ENCODE results near the gene SEMA5B. TPM values are rescaled to one million over a fixed set of nuclear protein-coding genes. Genes with fewer than 3 reads are reported as not detected.
A peak's percentile ranks its signal among the peaks of the same experiment; 100 is the strongest.

The SEMA5B gene
- total RNA-seq, 1 donor from 2014 or later, result 10.1 TPM

- intact Hi-C loops (cut with DNase I), result no loop called here
- DNase-seq (ENCODE audit: low spot score), result no peak
- no peak for ATAC-seq
Observed at GRCh38 chr3:122890720-122891220, 136.8 kb downstream of the SEMA5B start.

DNA sequence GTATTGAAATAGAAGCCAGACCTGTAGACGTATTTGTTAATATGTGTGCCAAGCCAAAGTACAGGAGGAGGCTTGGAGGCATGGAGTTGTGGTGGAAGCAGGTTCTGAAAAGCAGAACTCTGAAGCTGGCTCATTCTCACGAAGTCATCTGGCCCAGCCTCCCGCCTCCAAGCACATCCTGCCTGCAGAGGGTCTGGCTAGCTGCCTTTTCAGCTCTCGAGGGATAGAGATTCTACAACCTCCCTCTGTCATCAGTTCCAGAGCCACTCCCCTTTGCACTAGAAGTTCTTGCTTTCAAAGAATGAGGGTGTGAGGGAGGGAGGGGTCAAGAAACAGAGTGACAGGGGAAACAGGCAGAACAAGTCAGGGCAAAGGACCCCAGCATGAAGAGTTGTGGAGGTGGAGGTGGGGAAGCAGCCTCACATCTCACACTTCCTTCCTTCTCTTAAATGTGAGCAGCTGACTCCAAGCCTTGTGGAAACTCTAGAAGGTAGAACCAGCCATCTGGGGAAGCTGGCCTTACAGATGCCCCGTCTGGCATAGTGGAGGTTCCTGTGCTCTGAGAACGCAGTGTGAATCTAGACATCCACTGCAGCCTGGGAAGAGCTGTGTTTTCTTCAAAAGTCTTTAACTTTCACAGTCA lies 137.4 kb downstream of the SEMA5B start:
- DNase-seq (ENCODE audit: low spot score) (peak; percentile 87), ATAC-seq (peak; percentile 96)
- intact Hi-C loops (cut with DNase I), result no loop called here

DNA sequence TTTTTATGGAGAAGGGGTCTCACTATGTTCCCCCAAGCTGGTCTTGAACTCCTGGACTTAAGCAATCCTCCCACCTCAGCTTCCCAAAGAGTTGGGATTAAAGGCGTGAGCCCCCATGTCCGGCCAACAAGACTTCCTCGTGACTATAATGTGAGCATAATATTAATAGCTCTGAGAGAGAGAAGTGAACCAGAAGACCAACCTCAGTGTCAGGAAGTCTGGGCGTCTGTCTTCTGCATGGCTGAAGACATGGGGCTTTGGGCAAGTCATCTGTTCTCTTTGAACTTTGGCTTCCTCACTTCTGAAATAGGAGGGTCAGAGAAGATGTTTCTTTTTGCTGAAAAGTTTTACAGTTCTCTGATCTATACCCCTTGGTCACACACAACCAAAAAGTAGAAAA lies 140.6 kb downstream of the SEMA5B start:
- ATAC-seq (peak; percentile 24), DNase-seq (ENCODE audit: low spot score) (no peak)
- intact Hi-C loops (cut with DNase I), result no loop called here

DNA sequence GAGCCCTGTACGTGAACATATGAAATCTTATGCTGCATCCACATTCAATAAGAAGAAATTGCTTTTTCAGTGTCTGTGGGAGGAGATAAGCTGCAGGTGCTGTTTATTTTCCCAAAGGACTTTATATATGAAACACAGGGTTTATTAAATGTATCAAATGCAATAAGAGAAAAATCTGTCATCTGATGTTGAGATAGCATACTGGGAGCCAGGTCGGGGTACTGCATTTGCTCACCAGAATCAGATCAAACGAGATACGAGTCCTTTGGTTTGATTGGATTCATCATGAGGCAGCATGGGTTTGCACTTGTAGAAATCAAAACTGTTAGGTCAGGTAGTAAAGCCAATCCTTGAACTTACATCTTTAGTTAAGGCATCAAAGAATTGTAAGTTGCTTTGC lies 141.3 kb downstream of the SEMA5B start:
- DNase-seq (ENCODE audit: low spot score) (no peak), ATAC-seq (no peak)
- intact Hi-C loops (cut with DNase I), result no loop called here

GRCh38 chr3:122882361-122882947 lies 145.1 kb downstream of the SEMA5B start:
- ATAC-seq (no peak), DNase-seq (ENCODE audit: low spot score) (no peak)
- intact Hi-C loops (cut with DNase I), result no loop called here

DNA sequence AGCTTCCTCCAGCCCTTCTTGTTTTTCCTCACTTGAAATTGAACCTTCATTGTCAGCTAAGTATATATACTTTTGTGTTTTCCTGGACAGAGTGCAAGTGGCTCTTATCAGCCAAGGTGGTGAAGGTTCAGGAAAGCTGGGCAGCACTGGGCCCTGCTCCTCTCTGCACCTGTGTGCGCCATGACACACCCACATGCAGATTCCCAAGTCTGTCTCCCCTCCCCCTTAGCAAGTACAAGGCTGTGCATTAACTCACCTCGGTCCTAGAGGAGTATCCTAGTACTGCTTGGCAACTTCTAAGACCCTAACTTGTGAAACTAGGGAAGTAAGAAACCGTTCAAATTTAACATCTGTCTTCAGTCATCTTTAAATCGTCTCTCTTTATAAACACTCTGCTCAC lies 146.9 kb downstream of the SEMA5B start:
- ATAC-seq, result no peak

GRCh38 chr3:122880173-122880572 lies 147.4 kb downstream of the SEMA5B start:
- intact Hi-C loops (cut with DNase I), result no loop called here
- no peak for DNase-seq (ENCODE audit: low spot score)
- ATAC-seq, result no peak

More for the DNA sequence above, 146.9 kb downstream of the SEMA5B start:
- intact Hi-C loops (cut with DNase I), result no loop called here
- DNase-seq (ENCODE audit: low spot score), result no peak

- intact Hi-C loops (cut with DNase I), result no loop called here
- DNase-seq (ENCODE audit: low spot score) (no peak), ATAC-seq (no peak)
Observed at GRCh38 chr3:122875547-122876127, 151.9 kb downstream of the SEMA5B start.

- DNase-seq (ENCODE audit: low spot score) (no peak), ATAC-seq (no peak)
- intact Hi-C loops (cut with DNase I), result no loop called here
Observed at GRCh38 chr3:122873741-122874515, 153.6 kb downstream of the SEMA5B start.

GRCh38 chr3:122868322-122868721 lies 159.2 kb downstream of the SEMA5B start:
- DNase-seq (ENCODE audit: low spot score), result no peak
- intact Hi-C loops (cut with DNase I), result no loop called here
- no peak for ATAC-seq

DNA sequence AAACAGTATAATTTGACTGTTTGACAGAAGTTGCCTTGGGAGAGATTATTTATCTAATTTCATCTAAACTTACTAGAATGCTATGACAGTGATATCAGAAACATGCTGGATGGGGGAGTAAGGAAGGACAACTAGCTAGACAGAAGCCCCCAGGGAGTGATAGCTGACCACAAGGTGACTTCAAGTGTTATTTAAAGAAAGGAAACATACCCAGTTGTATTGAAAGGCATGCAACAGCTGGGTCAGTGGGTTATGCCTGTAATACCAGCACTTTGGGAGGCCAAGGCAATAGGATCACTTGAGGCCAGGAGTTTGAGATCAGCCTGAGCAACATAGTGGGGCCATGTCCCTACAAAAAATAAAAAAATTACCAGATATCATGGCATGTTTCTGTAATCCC lies 163.1 kb downstream of the SEMA5B start:
- no peak for DNase-seq (ENCODE audit: low spot score)
- no peak for ATAC-seq
- intact Hi-C loops (cut with DNase I), result no loop called here

DNA sequence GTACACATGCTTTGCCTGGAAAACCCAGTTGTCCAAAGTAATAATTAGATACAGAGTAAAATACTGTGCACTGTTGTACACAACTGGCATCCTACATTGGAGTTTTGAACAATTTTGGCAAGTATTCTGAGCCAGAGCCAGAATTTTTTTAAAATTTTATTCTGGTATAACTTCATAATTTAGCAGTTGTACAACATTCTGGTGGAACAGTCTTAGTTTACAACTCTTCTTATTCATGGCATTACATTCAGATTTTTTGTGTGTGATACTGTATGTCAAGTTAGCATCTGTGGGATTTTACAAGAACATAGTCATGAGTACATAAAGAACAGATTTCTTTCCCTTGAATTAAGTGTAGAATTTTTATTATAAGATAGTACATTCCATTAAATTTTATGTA lies 165.2 kb downstream of the SEMA5B start:
- ATAC-seq, result no peak
- DNase-seq (ENCODE audit: low spot score), result no peak
- intact Hi-C loops (cut with DNase I), result no loop called here

Other genes starting within 250 kb of the SEMA5B start
- 15.9 TPM for gene HSPBAP1, start 233.9 kb downstream of the SEMA5B start, total RNA-seq
- 12.8 TPM for gene SLC49A4, start 232.7 kb downstream of the SEMA5B start, total RNA-seq
- 27.8 TPM for gene PDIA5, start 39.3 kb upstream of the SEMA5B start, total RNA-seq
- gene SEC22A, start 174.2 kb upstream of the SEMA5B start, total RNA-seq, result 16.2 TPM

Data from sciatic nerve (tissue), 2 donors.